ELF-1 (cell line): ENCODE results near the gene UBE2R2.
"Not testable (repeated sequence)": the region's sequence is repeated elsewhere in the genome, so short reads cannot be mapped to it uniquely, and the experiment has no call there.

Experiments
- DNase-seq: peaks from one replicate; pipeline ENCODE4 v3.0.0-alpha.2; 2016; ENCODE audit warnings: low read depth, low spot score

Gene UBE2R2

DNA sequence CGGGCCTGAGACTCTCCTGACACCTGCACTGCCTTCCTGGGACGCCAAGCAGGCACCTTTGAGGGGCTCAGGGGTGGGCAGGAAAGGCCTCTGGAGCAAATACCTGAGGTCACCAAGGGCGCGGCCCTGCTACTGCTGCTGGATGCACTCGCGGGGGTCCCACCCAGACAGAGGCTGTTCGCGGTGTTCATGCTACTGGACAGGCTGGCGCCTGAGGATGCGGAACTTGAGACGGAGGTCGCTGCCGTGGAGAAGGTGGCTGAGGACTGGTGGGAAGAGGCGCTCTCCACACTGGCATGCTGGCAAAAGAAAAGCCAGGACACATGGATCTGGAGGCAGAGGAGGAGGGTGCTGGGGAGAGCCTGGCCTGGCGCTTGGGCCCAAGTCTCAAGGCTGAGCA lies 110.7 kb downstream of the UBE2R2 start:
- DNase-seq = no peak

DNA sequence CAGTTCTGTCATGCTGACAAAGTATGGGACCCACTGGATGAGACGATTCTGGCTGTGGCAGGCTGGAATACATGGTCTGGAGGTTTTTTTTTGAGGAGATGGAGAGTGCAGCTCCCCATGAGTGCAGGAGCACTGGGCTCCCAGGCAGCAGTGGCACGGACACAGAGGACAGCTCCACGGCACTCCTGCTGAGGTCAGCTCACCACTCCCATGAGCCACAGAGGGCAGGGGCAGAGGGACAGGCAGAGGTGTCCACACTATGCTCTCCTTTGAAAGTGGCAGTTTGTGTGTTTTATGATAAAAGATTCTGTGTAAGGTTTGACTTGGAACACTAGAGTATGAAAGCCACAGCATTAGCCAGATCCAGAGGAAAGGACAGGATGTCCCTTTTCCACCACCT lies 114.4 kb downstream of the UBE2R2 start:
- DNase-seq = no peak

DNA sequence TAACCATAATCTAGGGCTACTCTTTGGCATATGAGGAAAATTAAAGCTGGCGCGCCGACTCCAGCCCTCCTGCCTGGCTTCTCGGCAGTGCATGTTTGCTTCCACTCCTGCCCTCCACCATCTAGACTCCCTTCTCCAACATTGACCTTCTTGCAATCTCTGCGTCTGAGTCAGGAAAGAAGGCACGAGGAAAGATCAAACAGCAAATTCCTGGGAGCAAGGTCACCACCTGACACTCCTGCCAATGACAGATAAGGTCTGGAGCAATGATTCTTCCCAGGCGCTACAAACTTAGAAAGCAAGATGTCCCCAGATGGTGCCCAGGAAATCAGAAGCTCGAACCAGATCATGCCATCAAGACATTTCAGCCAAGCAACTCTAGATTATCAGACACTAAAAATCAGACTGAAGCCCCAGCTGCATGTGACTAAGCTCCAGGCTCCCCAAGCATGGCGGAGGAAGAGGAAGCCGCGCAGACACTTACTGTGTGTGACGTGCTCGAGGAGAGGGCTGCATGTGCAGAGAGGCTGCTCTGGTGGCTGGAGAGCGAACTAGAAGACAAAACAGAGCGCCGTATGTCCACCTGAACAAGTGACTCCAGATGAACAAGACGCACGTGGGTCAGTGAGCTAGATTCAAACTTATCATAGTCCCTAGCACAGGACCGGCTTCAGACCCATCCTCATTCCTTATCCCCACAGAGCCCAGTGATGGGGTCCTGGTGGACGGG lies 115.3 kb downstream of the UBE2R2 start:
- DNase-seq = no peak

DNA sequence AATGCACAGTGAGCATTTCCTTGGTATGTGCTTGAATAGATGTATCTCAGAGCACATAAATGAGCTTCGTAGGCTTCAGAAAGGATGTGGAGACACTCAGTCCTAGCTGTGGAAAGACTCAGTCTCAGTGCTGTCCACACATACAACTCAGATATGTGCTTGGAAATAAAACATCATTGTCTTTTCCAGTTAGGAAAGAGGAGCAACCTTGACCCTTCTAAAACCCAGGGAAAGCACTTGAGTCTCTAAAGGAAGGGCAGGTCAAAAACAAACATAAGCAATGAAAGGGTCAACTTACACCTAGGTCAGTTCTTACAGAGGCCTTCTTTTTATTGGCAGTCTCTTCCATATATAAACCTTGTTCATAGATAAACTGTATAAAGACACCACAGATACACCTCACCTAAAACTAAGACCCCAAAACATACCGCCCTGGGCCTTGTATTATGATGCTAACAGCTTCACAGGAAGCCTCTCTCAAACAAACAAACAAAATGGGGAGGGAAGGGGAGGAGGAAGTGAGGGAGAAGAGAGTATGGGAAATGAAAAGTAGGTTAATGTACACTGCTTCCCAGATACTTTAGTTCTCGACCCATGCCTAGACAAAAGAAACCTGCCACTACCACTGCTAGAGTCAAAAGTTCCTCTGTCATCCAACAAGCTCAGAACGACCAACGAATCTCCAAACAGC lies 117.4 kb downstream of the UBE2R2 start:
- DNase-seq = no peak

DNA sequence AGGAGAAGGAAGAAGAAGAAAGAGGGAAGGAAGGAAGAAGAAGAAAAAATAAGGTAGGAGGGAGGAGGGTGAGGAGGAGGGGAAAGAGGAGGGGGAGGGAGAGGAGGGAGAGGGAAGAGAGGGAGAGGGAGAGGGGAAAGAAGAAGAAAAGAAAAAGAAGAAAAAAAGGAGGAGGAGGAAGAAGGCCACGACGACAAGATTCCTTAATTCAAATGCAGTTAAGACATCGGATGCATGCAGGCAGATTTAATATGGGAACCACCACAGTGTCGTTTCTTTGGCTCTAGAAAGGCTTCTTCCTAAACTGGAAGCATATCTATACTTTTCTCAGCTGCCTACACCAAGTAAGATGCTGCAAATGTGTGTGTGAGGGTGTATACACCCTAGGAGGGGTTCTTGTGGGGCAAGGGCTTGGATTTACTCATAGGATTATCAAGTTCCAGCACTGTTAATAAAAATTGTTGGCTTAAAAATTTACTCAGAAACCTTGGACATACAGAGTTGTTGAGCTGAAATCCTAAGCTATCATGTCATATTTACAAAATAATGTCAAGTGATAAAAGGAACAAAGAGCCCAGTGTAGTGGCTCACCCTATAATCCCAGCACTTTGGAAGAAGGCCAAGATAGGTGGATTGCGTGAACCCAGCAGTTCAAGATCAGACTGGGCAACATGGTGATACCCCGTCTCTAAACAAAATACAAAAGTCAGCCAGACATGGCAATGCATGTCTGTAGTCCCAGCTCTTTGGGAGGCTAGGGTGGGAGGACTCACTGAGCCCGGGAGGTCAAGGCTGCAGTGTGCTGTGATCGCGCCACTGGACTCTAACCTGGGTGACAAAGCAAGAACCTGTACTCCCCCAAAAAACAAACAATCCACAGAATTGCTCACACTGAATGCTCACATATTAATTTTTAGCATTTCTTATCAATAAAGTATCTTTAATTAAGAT lies 123.2 kb downstream of the UBE2R2 start:
- no peak for DNase-seq

DNA sequence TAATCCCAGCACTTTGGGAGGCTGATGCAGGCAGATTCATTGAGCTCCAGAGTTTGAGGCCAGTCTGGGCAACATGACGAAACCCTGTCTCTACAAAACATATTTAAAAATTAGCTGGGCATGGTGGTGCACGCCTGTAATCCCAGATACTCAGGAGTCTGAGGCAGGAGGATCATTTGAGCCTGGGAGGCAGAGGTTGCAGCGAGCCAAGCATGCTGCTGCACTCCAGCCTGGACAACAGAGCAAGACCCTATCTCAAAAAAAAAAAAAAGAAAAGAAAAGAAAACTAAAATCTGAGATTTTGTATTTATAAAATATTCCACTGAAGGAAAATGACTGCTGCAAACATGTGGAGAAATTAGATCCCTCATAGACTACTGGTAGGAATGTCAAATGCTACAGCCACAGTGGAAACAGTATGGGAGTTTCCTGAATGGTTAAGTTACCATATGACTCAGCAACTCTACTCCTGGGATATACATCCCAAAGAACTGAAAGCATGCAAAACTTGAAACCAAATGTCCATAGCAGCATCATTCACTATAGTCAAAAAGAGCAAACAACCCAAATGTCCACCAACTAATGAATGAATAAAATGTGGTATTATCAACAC lies 125.6 kb downstream of the UBE2R2 start:
- DNase-seq = no peak

DNA sequence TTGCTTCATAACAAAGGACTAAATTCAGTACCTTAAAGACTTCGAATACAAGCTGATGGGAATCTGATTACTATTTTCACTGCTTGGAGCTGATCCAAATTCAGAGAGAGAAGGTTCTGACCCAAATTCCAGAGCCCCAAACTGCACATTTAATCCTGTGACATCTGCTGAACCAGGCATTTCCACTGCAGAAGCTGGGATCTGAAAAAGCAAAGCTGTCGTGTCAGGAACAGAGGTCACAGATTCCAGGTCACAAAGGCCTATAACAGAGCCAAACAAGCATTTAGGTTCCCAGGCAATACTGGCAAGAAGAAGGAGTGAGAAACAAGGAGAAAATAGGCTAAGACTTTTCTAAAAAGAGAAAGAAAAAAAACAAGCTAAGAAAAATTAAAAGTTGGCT lies 126.4 kb downstream of the UBE2R2 start:
- DNase-seq = no peak

DNA sequence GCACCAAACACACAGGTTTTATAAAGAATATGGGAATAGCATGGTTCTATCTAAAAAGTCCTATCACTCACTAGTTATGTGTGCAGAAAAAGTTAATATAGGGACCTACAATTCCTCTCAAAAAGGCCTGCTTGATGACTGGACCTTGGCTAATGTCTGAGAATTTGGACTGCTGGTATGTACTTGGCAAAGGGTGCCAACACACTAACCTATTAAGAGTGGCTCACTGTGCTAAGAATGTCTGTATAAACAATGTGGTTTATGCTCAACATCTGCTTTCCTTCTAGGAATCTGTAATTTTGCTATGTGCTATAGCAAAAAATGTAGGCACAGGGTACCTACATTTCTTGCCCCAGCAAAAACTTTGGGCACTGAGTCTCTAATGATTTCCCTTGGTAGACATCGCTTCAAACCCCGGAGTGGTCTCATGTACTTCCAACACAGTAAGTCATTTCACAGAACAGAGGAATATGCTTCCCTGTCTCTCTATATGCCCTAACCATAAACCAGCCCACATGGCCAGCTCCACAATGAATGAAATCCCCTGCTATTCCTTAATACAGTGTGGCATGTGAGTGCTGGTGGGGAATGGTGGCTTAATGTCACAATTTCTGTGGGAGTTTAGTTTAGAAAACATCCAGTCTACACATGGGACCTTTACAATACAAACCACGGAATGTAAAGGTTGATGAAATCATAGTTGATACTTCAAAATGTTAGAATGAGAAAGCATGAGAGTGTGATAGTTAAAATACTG lies 130.0 kb downstream of the UBE2R2 start:
- no peak for DNase-seq

DNA sequence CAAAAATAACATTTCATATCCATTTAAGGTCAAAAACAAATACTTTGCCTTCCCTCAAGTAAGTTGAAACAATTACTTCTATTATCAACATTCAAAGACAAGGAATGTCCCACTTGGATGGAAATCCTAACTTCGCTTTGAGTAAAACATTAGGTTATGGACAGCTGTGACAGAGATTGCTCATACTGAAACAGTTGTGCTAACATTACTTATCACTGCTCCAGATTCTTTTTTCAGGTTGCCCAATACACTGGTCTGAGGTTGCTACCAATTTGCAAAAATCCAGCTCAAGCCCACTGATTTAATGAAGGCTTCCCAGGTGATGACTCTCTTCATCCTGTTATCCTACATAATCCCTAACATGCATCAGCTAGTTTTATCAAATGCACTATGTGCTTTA lies 133.4 kb downstream of the UBE2R2 start:
- DNase-seq = no peak

DNA sequence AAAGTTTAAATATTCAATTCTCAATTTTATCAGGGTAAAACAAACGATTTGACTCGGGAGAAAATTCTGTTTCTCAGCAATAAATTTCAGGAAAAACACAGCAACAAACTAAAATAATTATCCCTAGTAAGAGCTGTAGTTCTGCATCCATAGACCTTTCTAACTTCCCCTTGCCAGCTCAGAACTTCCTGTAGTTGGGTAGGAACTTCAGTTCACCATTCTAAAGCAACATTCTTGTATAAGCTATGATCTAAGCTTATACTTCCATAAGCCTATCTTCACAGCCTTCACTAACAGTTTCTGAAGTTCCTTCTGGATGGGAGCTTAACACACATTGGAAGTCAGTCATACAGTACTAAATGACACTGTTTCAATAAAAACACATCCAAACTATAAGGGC lies 135.1 kb downstream of the UBE2R2 start:
- no peak for DNase-seq

DNA sequence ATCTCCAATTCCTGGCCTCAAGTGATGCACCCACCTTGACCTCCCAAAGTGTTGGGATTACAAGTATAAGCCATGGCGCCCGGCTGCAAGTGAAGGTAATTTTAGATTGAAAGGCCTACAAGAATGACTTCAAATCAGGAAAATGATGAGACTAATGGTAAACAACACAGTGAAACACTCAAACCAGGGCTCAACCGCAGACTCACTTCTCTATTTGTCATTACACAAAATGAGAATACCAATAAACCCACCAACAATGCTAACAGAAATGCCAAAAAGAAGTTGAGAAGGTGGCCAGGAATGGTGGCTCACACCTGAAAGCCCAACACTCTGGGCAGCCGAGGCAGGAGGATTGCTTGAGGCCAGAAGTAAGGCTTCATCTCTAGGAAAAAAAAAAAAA lies 139.6 kb downstream of the UBE2R2 start:
- no peak for DNase-seq

DNA sequence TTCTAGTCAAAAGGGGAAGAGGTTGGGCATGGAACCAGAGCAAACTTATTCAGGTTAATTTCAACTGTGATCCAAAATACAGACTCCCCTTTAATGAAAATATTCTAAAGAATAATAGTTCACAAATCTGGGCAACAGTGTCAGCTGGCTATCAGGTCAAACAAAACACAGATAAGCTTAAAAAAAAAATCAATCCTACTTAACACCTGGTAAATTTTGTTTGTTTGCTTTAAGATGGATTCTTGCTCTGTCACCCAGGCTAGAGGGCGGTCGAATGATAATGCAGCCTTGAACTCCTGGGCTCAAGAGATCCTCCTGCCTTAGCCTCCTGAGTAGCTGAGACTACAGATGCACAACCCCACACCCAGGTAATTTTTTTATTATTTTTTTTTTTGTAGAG lies 142.8 kb downstream of the UBE2R2 start:
- no peak for DNase-seq

DNA sequence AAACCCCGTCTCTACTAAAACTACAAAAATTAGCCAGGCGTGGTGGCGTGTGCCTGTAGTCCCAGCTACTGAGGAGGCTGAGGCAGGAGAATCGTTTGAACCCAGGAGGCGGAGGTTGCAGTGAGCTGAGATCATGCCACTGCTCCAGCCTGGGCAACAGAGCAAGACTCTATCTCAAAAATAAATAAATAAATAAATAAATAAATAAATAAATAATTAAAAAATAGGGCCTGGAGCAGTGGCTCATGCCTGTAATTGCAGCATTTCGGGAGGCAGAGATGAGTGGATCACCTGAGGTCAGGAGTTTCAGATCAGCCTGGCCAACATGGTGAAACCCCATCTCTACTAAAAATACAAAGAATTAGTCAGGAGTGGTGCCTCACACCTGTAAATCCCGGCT lies 145.5 kb downstream of the UBE2R2 start:
- not testable (repeated sequence) for DNase-seq

DNA sequence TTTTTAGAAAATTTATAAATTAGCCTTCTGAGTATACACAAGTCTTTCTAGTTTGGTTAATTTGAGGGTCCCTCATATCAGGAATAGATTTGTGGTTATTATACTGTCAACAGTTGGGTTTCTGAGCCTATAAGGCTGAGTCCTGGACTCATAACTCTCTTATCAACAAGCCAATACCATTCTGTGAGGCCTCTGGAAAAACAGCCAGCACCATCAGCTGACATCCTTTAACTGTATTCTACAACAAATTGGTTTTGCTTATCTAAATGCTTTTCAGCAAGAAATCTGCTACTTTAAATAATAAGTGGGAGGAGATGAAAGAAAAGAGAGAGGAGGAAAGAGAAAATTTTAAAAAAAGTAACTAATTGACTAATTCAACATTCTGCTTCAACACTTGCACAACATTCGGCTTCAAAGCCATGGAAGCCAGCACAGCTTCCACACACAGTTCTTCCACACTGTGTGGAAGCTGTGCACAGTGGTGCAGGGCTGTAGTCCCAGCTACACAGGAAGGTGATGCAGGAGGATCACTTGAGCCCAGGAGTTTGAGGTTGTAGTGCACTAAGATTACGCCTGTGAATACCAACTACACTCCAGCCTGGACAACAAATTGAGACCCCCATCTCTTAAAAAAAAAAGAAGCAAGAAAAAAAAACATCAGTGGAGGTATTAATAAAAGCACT lies 147.3 kb downstream of the UBE2R2 start:
- DNase-seq = no peak
